Astrocyte of the hippocampus (primary cell): ENCODE data around the gene WDR18.
"Not testable (repeated sequence)": the region's sequence is repeated elsewhere in the genome, so short reads cannot be mapped to it uniquely, and the experiment has no call there.

Experiments
- DNase-seq: peaks from one replicate; pipeline ENCODE4 v3.0.0; 2011; ENCODE audit warnings: low read depth, low spot score

WDR18 gene

GRCh38 chr19:1019616-1019961 is 35.4 kb downstream of the WDR18 start:
- no peak for DNase-seq

- no peak for DNase-seq
Measured at GRCh38 chr19:1019980-1020867, 36.1 kb downstream of the WDR18 start.

- DNase-seq: peak; percentile 99
Measured at GRCh38 chr19:1020868-1021425, 36.8 kb downstream of the WDR18 start, which contains the start of gene TMEM259. TMEM259 (minus strand) TSS chr19:1021123; CDS start chr19:1020996, 127 bp downstream.

GRCh38 chr19:1023883-1024188 is 39.7 kb downstream of the WDR18 start:
- DNase-seq: not testable (repeated sequence)

- DNase-seq: not testable (repeated sequence)
Measured at GRCh38 chr19:1025080-1025479, 40.9 kb downstream of the WDR18 start.

- DNase-seq: peak; percentile 95
Measured at GRCh38 chr19:1025960-1026782, 42.0 kb downstream of the WDR18 start, which contains the start of gene CNN2. CNN2 (plus strand) TSS chr19:1026608; CDS start chr19:1026662, 54 bp downstream.

- peak; percentile 45 for DNase-seq
Measured at GRCh38 chr19:1026783-1027649, 42.9 kb downstream of the WDR18 start.

- DNase-seq: no peak
Measured at GRCh38 chr19:1027650-1028061, 43.5 kb downstream of the WDR18 start.

GRCh38 chr19:1028062-1028926 is 44.1 kb downstream of the WDR18 start:
- peak; percentile 96 for DNase-seq

- no peak for DNase-seq
Measured at GRCh38 chr19:1032264-1032867, 48.2 kb downstream of the WDR18 start.

GRCh38 chr19:1035998-1036621 is 52.0 kb downstream of the WDR18 start:
- DNase-seq: no peak

- no peak for DNase-seq
Measured at GRCh38 chr19:1037621-1038064, 53.5 kb downstream of the WDR18 start.

- no peak for DNase-seq
Measured at GRCh38 chr19:1038978-1039645, 55.0 kb downstream of the WDR18 start.

- peak; percentile 99 for DNase-seq
Measured at GRCh38 chr19:1039646-1040475, 55.7 kb downstream of the WDR18 start, which contains the start of gene ABCA7. ABCA7 (plus strand) TSS chr19:1040107; CDS start chr19:1041362, 1,255 bp downstream.

- peak; percentile 97 for DNase-seq
Measured at GRCh38 chr19:1040476-1041271, 56.5 kb downstream of the WDR18 start.

- DNase-seq: no peak
Measured at GRCh38 chr19:1041272-1041834, 57.2 kb downstream of the WDR18 start.
